GM19452 (cell line): ENCODE measurements around the gene ADD3.

Experiments
- ATAC-seq: cut with Tn5 transposase; IDR thresholded peaks from one replicate; pipeline ENCODE4 v1.9.1; 2021; ENCODE audit not compliant: unreplicated experiment

ADD3 gene

DNA sequence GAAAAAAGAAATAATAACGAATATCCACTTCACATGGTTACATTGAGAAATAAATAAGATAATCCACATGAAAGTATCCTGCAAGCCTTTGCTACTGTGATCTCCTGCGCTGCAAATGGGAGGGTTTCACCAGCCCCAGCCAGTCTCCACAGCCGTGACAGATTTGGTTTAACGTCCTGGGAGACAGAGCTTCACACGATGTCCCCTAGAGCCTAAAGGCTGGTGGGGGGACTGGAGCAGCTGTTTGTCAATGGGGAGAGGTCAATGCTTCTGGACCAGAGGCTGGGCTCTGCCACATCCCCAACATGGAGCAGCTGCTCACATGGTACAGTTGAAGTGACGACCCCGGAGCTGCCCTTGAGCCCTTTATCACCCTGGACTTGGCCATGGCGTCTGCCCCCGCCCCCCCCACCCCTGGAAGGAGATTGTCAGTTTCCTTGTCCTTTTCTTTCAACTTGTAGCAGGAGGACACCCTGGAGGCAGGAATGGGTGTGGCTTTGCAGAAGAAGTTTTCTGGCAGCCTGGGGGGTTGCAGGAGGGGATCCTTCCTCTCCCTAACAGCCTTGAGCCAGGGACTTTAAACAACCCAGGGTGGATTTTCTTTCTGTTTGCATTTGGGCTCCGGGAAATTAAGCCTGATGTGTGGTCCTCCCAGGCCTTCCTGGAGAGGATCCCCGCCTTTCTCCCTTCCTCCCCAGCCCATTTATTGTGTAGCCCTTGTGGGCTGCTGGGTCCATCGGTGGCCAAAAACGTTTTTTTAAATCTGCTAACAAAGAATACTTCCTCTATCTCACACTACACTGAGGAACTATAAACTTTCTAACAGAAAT is 162.6 kb downstream of the ADD3 start:
- no peak for ATAC-seq

GRCh38 chr10:110171032-110171431 is 163.2 kb downstream of the ADD3 start:
- no peak for ATAC-seq

- ATAC-seq: no peak
Measured at GRCh38 chr10:110172155-110172554, 164.4 kb downstream of the ADD3 start.

GRCh38 chr10:110174201-110174600 is 166.4 kb downstream of the ADD3 start:
- no peak for ATAC-seq

GRCh38 chr10:110174816-110175215 is 167.0 kb downstream of the ADD3 start:
- ATAC-seq: no peak

GRCh38 chr10:110175406-110175805 is 167.6 kb downstream of the ADD3 start:
- no peak for ATAC-seq

DNA sequence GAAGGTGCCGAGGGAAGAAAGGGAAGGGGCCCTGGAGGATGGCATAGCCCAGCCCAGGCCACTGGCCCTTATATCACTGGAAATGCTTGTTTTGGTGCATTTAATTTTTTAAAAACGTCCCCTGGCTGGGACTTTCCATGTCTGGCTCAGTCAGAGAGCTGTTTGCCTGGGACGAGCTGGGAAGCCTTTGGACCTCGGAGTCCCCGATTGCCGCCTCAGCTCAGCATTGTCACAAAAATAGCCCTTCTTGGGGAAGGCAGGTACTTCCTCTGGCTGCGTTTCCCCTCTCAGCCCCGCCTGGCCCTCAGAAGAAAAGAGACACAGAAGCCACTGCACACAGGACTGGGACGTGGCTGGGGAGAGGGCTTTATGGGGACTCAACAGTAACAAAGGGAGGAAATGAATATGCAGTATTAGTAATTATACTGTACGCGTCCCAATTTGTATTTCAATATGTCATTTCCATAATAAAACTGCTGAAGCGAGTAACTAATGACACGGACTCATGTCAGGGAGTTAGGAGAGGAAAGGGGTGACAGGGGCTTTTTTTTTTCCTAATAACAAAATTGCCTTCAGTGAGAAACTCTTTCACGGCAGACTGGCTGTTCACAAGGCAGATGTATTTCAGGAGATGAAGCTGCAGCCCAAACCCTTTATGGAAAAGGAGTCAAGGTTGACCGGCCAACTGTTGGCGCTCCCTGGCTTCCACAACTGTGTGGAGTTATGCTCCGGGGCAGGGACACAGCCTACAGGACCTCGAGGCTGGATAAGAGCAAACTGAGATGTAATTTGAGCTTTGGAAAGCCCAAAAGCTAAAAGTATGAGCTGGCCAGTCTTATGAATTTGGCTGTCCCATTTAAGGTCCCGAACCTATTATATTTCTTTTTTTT is 168.6 kb downstream of the ADD3 start:
- ATAC-seq: no peak

DNA sequence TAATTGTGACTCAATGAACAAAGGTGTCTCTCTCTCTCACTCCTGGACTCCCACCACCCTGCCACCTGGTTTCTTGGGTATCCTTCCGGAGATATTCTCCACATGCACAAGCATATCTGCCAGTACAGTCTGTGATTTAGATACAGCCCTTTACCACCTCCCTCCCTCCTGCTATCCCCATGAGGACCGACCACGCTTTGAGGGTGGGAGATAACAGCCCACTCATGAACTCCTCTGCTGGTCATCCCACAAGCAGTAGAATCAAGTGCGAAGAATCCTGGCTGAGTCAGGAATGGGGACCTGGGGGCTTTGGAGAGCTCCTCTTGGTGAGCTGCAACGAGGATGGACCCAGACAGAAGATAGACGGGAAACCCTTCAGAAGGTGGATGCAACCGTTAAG is 171.4 kb downstream of the ADD3 start:
- no peak for ATAC-seq

DNA sequence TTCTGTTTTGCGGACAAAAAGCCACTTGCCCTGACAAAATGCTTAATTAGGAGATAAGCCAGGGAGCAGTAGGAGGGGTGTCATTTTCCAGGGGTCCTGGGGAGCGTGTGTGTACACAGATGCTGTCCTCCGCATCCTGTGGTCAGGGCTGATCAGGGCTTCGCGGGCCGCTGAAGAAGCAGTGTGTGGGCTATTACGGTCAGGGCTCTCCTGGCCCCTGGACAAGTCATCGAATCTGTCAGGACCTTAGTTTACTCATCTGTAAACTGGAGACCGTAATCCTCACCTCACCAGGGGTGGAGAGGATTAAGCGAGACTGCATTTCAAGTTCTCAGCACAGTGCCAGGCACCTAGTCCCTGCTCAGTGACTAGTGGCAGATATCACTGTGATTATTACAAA is 173.7 kb downstream of the ADD3 start:
- no peak for ATAC-seq

GRCh38 chr10:110181911-110182310 is 174.1 kb downstream of the ADD3 start:
- ATAC-seq: no peak

DNA sequence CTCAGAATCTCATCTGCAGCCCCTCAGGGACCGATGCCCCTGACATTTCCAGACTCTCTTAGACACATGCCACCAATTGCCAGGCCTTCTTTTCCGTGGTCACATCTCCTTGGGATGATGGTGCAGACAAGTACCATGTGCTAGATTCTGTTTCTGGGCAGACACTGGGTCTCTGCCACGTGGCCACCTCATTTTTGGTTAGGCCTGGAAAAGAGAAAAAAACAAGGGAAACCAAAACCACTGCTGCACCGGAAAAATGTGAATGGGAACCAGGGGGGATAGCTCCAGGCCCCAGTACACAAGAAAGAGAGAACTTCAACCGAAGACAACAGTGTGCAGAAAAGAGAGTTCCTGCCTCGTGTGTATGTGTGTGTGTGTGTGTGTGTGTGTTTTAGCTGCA is 176.6 kb downstream of the ADD3 start:
- ATAC-seq: no peak
